Testis (tissue), 3 donors: ENCODE results near the gene ANKRD11. TPM values are rescaled to one million over a fixed set of nuclear protein-coding genes. Genes with fewer than 3 reads are reported as not detected.
"Not testable (repeated sequence)": the region's sequence is repeated elsewhere in the genome, so short reads cannot be mapped to it uniquely, and the experiment has no call there.

Source experiments
- DNase-seq: peaks from one replicate; pipeline ENCODE4 v3.0.0-alpha.2; 2019
- H3K27ac ChIP-seq, 2 donors: fragments of 200-600 bp; sonication (generic); one replicate each; pipeline ENCODE4 v1.5.1; 2019
- H3K27me3 ChIP-seq: fragments of 200-600 bp; sonication (generic); one replicate; pipeline ENCODE4 v1.5.1; 2019
- H3K36me3 ChIP-seq: fragments of 200-600 bp; sonication (generic); one replicate; pipeline ENCODE4 v1.5.1; 2017; ENCODE audit warnings: low read depth; ENCODE audit errors: missing control alignments
- H3K4me1 ChIP-seq: fragments of 200-600 bp; sonication (generic); one replicate; pipeline ENCODE4 v1.5.1; 2019
- H3K4me3 ChIP-seq, 2 donors: fragments of 200-600 bp; sonication (generic); one replicate each; pipeline ENCODE4 v1.5.1; 2017 to 2019
- H3K9me3 ChIP-seq: fragments of 200-600 bp; sonication (generic); one replicate; pipeline ENCODE4 v1.5.1; 2017
- POLR2A ChIP-seq: fragments of 450-650 bp; IDR thresholded peaks from one replicate; pipeline ENCODE4 v1.6.1; 2017; ENCODE audit warnings: antibody characterized with exemption, mild to moderate bottlenecking, moderate library complexity
- WGBS, 2 donors: methylation state at CpG; one replicate each; pipeline ENCODE4 v1.1.5; 2018; 5-methylcytosine and 5-hydroxymethylcytosine counted together
- intact Hi-C: fragments of 100-400 bp; cut with DNase I; formaldehyde crosslinking; loops from one replicate; pipeline ENCODE4 v1.15.1; 2023; ENCODE audit warnings: low total_unique reads
- polyA plus RNA-seq: library from polyadenylated mRNA; stranded (reverse); fragments of 350-450 nt; fragmentation: Illumina TruSeq; extraction: RNeasy Lipid Tissue Mini Kit (QIAGEN cat#74804); gene quantifications from one replicate; pipeline ENCODE4 v1.2.3, GENCODE V29; 2014; ENCODE audit warnings: low read depth, low replicate concordance; ENCODE audit not compliant: insufficient read depth
- total RNA-seq, 2 donors: library from RNA; depleted of rRNA; stranded (reverse); fragments of >200 nt; gene quantifications; one replicate each; pipeline ENCODE4 v1.2.3, GENCODE V29; 2016
- TF ChIP-seq, protein P1 (sequence below), 3 experiments: fragments of 450-650 bp in 2 of 3; fragments of 200-600 bp in 1 of 3; sonication (generic) in 1 of 3; IDR thresholded peaks; one replicate each; pipeline ENCODE4 v1.5.1; 2016 to 2019; ENCODE audit warnings: antibody characterized with exemption in 3 of 3, mild to moderate bottlenecking in 2 of 3, moderate library complexity in 1 of 3

ANKRD11 gene
- total and polyA plus RNA-seq, 3 donors from 2014 or later: 49.7 to 187 (median 150) TPM

GRCh38 chr16:89385712-89386111 lies 104.6 kb downstream of the ANKRD11 start:
- TF ChIP-seq, protein P1, sequence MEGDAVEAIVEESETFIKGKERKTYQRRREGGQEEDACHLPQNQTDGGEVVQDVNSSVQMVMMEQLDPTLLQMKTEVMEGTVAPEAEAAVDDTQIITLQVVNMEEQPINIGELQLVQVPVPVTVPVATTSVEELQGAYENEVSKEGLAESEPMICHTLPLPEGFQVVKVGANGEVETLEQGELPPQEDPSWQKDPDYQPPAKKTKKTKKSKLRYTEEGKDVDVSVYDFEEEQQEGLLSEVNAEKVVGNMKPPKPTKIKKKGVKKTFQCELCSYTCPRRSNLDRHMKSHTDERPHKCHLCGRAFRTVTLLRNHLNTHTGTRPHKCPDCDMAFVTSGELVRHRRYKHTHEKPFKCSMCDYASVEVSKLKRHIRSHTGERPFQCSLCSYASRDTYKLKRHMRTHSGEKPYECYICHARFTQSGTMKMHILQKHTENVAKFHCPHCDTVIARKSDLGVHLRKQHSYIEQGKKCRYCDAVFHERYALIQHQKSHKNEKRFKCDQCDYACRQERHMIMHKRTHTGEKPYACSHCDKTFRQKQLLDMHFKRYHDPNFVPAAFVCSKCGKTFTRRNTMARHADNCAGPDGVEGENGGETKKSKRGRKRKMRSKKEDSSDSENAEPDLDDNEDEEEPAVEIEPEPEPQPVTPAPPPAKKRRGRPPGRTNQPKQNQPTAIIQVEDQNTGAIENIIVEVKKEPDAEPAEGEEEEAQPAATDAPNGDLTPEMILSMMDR (IDR thresholded peaks at IDR 0.05): no peak
- no peak for TF ChIP-seq POLR2A
- intact Hi-C loops: no loop called here
- Histone ChIP-seq H3K27me3 (no peaks in the 10 kb centered on the region), H3K36me3 (no peaks in the 10 kb centered on the region), H3K9me3 (no peaks in the 10 kb centered on the region), H3K4me3 (no peak overlapping the region), H3K27ac (no peak overlapping the region), H3K4me1 (peaks cover 21% of the 10 kb centered on the region)
- WGBS, 2 donors: 94 to 97% methylated on average over 16 to 21 of the region's 21 CpGs
- DNase-seq: no peak

DNA sequence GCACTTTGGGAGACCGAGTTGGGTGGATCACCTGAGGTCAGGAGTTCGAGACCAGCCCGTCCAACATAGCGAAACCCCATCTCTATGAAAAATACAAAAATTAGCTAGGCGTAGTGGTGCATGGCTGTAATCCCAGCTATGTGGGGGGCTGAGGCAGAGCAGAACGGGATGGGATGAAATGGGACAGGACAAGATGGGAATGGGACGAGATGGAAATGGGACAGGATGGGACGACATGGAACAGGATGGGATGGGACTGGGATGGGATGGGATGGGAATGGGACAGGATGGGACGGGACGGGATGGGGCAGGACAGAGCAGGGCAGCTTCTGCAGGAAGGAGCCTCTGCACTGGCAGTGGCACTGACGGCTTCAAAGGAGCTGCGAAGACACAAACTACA lies 106.1 kb downstream of the ANKRD11 start:
- 91 to 92% methylated on average over 12 of the region's 12 CpGs for WGBS, 2 donors
- intact Hi-C loops: no loop called here
- no peaks in the 10 kb centered on the region for H3K9me3 ChIP-seq
- H3K27ac ChIP-seq: no peak overlapping the region
- no peak for DNase-seq
- peaks cover 21% of the 10 kb centered on the region for H3K4me1 ChIP-seq
- TF ChIP-seq, protein P1 (IDR thresholded peaks at IDR 0.05): no peak
- no peak for TF ChIP-seq POLR2A
- H3K4me3 ChIP-seq: no peak overlapping the region
- H3K36me3 ChIP-seq: no peaks in the 10 kb centered on the region
- no peaks in the 10 kb centered on the region for H3K27me3 ChIP-seq

DNA sequence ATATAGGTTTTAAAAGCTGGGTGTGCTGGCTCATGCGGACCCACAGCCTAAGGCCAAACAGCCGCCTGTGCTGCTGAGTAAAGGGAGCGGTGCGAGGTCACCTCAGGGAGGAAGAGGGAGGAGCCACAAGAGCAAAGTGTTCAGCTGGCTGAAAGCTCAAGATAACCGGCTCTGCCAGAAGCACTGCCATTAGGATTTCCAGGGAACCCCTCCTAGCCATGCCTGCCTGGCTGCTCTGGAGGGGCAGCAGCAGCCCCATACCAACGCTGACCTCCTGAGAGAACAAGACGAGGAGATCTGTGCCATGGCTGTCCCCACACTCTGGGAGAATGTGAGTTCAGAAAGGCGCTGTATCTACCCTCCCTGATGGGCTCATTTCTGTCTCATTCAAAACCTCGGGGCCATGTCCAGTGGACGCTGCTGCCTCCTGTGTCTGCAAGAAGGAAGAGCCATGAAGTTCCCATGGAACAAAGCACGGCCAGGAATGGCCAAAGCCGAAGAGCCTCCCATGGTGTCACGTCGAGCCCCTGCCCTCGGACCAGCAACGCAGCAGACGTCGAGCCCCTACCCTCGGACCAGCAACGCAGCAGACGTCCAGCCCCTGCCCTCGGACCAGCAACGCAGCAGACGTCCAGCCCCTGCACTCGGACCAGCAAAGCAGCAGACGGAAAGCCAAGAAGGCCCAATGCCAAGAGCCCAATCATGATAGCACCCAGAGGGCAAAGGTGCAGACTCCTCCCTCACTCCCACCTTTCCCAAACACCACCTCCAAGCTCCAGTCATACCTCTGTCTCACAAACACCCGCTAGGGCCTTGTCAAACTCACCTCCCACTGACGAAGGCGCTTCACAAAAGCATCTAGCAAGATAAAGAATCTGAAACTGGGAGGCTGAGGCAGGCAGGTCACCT lies 107.0 kb downstream of the ANKRD11 start:
- TF ChIP-seq POLR2A: no peak
- TF ChIP-seq, protein P1 (IDR thresholded peaks at IDR 0.05): no peak
- 49 to 54% methylated on average over 17 to 29 of the region's 29 CpGs for WGBS, 2 donors
- intact Hi-C loops: no loop called here
- no peaks in the 10 kb centered on the region for H3K27me3 ChIP-seq
- H3K4me1 ChIP-seq: peaks cover 28% of the 10 kb centered on the region
- H3K36me3 ChIP-seq: no peaks in the 10 kb centered on the region
- H3K4me3 ChIP-seq: no peak overlapping the region
- H3K27ac ChIP-seq: peak overlapping the region in 1 of 2 donors; percentile 61
- no peaks in the 10 kb centered on the region for H3K9me3 ChIP-seq
- DNase-seq: peak; percentile 70

DNA sequence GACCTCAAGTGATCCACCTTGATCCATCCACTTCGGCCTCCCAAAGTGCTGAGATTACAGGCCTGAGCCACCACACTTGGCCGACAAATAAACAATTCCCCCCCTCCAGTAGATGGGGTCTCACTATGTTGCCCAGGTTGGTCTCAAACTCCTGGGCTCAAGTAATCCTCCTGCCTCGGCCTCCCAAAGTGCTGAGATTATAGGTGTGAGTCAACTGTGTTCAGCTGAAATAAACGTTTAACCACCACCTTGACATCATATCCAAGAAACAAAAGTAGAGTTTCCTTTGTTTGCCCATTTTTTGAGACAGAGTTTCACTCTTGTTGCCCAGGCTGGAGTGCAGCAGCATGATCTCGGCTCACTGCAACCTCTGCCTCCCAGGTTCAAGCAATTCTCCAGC lies 107.8 kb downstream of the ANKRD11 start:
- intact Hi-C loops, H3K27me3 ChIP-seq, DNase-seq, H3K36me3 ChIP-seq, H3K4me3 ChIP-seq, H3K9me3 ChIP-seq: not testable (repeated sequence)
- H3K27ac ChIP-seq: peak overlapping the region in 1 of 2 donors; percentile 61
- WGBS, 2 donors: 76 to 82% methylated on average over 5 of the region's 5 CpGs
- H3K4me1 ChIP-seq: peaks cover 28% of the 10 kb centered on the region

GRCh38 chr16:89381788-89382187 lies 108.6 kb downstream of the ANKRD11 start:
- Histone ChIP-seq H3K4me3 (no peak overlapping the region), H3K4me1 (peaks cover 28% of the 10 kb centered on the region), H3K9me3 (no peaks in the 10 kb centered on the region), H3K27ac (no peak overlapping the region), H3K36me3 (no peaks in the 10 kb centered on the region), H3K27me3 (no peaks in the 10 kb centered on the region)
- intact Hi-C loops: no loop called here
- 59 to 68% methylated on average over 14 of the region's 14 CpGs for WGBS, 2 donors
- TF ChIP-seq POLR2A: no peak
- TF ChIP-seq, protein P1 (IDR thresholded peaks at IDR 0.05): no peak
- DNase-seq: no peak
